ENCODE results near the gene GDPD1.

GRCh38 chr17:59298521-59298920, 78.2 kb downstream of the GDPD1 start:
- no peak for TF ChIP-seq CTCF (IDR thresholded peaks at IDR 0.05; ENCODE audit: extremely low read depth in 1 of 2, insufficient read depth in 1 of 2, low read depth in 1 of 2, low read length in 2 of 2)
- TF ChIP-seq POLR2A (IDR thresholded peaks at IDR 0.05; ENCODE audit: low read depth, low read length): no peak

Measured in endothelial cell of umbilical vein (primary cell).